ENCODE results near the gene AVPI1.

AVPI1 gene

GRCh38 chr10:97644936-97645335 is 42.1 kb downstream of the AVPI1 start:
- Histone ChIP-seq H3K4me3 (ENCODE audit: low read depth, low read length) (no peak overlapping the region), H3K36me3 (ENCODE audit: control insufficient read depth in 2 of 2, insufficient read depth in 1 of 2, low read length in 2 of 2) (peaks cover 11 to 33% of the 10 kb centered on the region in 2 experiments), H3K27ac (ENCODE audit: extremely low read depth, low read depth, low read length) (no peak overlapping the region), H3K4me1 (ENCODE audit: control insufficient read depth, insufficient read depth, low read length) (peaks cover 2% of the 10 kb centered on the region; the same call in 1 of the 2 replicates), H3K9me3 (ENCODE audit: control insufficient read depth, insufficient read depth, low read depth, low read length) (no peaks in the 10 kb centered on the region)
- TF ChIP-seq ZNF530 (tag by site-specific recombination; IDR thresholded peaks at IDR 0.05; ENCODE audit: low read depth) (no peak), CTCF (tag by site-specific recombination; IDR thresholded peaks at IDR 0.05) (no peak), ZNF785 (tag by site-specific recombination; IDR thresholded peaks at IDR 0.05) (no peak), ZNF654 (tag by site-specific recombination; IDR thresholded peaks at IDR 0.05; ENCODE audit: low read depth) (no peak), ZNF548 (tag by site-specific recombination; IDR thresholded peaks at IDR 0.05) (no peak), ZNF426 (tag by site-specific recombination; IDR thresholded peaks at IDR 0.05) (no peak), ZNF266 (tag by site-specific recombination; IDR thresholded peaks at IDR 0.05; ENCODE audit: low read depth) (no peak)
- TF ChIP-seq, protein P1, sequence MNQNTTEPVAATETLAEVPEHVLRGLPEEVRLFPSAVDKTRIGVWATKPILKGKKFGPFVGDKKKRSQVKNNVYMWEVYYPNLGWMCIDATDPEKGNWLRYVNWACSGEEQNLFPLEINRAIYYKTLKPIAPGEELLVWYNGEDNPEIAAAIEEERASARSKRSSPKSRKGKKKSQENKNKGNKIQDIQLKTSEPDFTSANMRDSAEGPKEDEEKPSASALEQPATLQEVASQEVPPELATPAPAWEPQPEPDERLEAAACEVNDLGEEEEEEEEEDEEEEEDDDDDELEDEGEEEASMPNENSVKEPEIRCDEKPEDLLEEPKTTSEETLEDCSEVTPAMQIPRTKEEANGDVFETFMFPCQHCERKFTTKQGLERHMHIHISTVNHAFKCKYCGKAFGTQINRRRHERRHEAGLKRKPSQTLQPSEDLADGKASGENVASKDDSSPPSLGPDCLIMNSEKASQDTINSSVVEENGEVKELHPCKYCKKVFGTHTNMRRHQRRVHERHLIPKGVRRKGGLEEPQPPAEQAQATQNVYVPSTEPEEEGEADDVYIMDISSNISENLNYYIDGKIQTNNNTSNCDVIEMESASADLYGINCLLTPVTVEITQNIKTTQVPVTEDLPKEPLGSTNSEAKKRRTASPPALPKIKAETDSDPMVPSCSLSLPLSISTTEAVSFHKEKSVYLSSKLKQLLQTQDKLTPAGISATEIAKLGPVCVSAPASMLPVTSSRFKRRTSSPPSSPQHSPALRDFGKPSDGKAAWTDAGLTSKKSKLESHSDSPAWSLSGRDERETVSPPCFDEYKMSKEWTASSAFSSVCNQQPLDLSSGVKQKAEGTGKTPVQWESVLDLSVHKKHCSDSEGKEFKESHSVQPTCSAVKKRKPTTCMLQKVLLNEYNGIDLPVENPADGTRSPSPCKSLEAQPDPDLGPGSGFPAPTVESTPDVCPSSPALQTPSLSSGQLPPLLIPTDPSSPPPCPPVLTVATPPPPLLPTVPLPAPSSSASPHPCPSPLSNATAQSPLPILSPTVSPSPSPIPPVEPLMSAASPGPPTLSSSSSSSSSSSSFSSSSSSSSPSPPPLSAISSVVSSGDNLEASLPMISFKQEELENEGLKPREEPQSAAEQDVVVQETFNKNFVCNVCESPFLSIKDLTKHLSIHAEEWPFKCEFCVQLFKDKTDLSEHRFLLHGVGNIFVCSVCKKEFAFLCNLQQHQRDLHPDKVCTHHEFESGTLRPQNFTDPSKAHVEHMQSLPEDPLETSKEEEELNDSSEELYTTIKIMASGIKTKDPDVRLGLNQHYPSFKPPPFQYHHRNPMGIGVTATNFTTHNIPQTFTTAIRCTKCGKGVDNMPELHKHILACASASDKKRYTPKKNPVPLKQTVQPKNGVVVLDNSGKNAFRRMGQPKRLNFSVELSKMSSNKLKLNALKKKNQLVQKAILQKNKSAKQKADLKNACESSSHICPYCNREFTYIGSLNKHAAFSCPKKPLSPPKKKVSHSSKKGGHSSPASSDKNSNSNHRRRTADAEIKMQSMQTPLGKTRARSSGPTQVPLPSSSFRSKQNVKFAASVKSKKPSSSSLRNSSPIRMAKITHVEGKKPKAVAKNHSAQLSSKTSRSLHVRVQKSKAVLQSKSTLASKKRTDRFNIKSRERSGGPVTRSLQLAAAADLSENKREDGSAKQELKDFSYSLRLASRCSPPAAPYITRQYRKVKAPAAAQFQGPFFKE (tag by site-specific recombination; IDR thresholded peaks at IDR 0.05; ENCODE audit: borderline replicate concordance) = no peak
- POLR2A ChIA-PET = interaction anchor here (0.7 kb wide), 1 partner anchor 595 kb away, joined by 5 read pairs; no protein-coding TSS in a partner anchor
- CTCF ChIA-PET = interaction anchor here (0.5 to 1.1 kb wide), 2 partner anchors 31 to 91 kb away, joined by 3 to 10 read pairs; no protein-coding TSS in a partner anchor

GRCh38 chr10:97643441-97643985 is 43.5 kb downstream of the AVPI1 start:
- Histone ChIP-seq H3K36me3 (ENCODE audit: control insufficient read depth in 2 of 2, insufficient read depth in 1 of 2, low read length in 2 of 2) (peaks cover 11 to 33% of the 10 kb centered on the region in 2 experiments), H3K27ac (ENCODE audit: extremely low read depth, low read depth, low read length) (no peak overlapping the region), H3K4me1 (ENCODE audit: control insufficient read depth, insufficient read depth, low read length) (peaks cover 2% of the 10 kb centered on the region; the same call in 1 of the 2 replicates), H3K9me3 (ENCODE audit: control insufficient read depth, insufficient read depth, low read depth, low read length) (no peaks in the 10 kb centered on the region), H3K4me3 (ENCODE audit: low read depth, low read length) (no peak overlapping the region)
- CTCF ChIA-PET = interaction anchor here (0.8 to 1.1 kb wide), 2 partner anchors 11 to 237 kb away, joined by 3 read pairs; no protein-coding TSS in a partner anchor
- TF ChIP-seq TCF7L2 (IDR thresholded peaks at IDR 0.05; ENCODE audit: borderline replicate concordance, low read depth, low read length) (no peak), ZNF223 (tag by site-specific recombination; IDR thresholded peaks at IDR 0.05) (no peak), ZNF350 (tag by site-specific recombination; IDR thresholded peaks at IDR 0.05) (no peak), ZNF670 (tag by site-specific recombination; IDR thresholded peaks at IDR 0.05; ENCODE audit: low read depth) (no peak), GFI1B (tag by site-specific recombination; IDR thresholded peaks at IDR 0.05) (no peak), ZNF169 (tag by site-specific recombination; IDR thresholded peaks at IDR 0.05) (no peak), ZNF530 (tag by site-specific recombination; IDR thresholded peaks at IDR 0.05; ENCODE audit: low read depth) (no peak), ZNF37A (tag by site-specific recombination; IDR thresholded peaks at IDR 0.05) (no peak), RBAK (tag by site-specific recombination; IDR thresholded peaks at IDR 0.05) (no peak), ZNF664 (tag by site-specific recombination; IDR thresholded peaks at IDR 0.05) (no peak), KLF9 (tag by site-specific recombination; IDR thresholded peaks at IDR 0.05; ENCODE audit: low read depth) (no peak), ZNF521 (tag by site-specific recombination; IDR thresholded peaks at IDR 0.05) (no peak), ZNF426 (tag by site-specific recombination; IDR thresholded peaks at IDR 0.05) (no peak)
- TF ChIP-seq, protein P2, sequence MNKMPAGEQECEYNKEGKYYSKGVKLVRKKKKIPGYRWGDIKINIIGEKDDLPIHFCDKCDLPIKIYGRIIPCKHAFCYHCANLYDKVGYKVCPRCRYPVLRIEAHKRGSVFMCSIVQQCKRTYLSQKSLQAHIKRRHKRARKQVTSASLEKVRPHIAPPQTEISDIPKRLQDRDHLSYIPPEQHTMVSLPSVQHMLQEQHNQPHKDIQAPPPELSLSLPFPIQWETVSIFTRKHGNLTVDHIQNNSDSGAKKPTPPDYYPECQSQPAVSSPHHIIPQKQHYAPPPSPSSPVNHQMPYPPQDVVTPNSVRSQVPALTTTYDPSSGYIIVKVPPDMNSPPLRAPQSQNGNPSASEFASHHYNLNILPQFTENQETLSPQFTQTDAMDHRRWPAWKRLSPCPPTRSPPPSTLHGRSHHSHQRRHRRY (tag by site-specific recombination; IDR thresholded peaks at IDR 0.05) = no peak
- TF ChIP-seq, protein P3, sequence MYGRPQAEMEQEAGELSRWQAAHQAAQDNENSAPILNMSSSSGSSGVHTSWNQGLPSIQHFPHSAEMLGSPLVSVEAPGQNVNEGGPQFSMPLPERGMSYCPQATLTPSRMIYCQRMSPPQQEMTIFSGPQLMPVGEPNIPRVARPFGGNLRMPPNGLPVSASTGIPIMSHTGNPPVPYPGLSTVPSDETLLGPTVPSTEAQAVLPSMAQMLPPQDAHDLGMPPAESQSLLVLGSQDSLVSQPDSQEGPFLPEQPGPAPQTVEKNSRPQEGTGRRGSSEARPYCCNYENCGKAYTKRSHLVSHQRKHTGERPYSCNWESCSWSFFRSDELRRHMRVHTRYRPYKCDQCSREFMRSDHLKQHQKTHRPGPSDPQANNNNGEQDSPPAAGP (tag by site-specific recombination; IDR thresholded peaks at IDR 0.05) = no peak
- TF ChIP-seq, protein P4, sequence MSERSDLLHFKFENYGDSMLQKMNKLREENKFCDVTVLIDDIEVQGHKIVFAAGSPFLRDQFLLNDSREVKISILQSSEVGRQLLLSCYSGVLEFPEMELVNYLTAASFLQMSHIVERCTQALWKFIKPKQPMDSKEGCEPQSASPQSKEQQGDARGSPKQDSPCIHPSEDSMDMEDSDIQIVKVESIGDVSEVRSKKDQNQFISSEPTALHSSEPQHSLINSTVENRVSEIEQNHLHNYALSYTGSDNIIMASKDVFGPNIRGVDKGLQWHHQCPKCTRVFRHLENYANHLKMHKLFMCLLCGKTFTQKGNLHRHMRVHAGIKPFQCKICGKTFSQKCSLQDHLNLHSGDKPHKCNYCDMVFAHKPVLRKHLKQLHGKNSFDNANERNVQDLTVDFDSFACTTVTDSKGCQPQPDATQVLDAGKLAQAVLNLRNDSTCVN (tag by site-specific recombination; optimal IDR thresholded peaks at IDR 0.05) = no peak
- POLR2A ChIA-PET = no interaction called here

Data from HEK293 (cell line).